Measurements from ENCODE around the gene SSC4D.

- no peak for TF ChIP-seq CTCF (IDR thresholded peaks at IDR 0.05; ENCODE audit: poor library complexity, severe bottlenecking)
- TF ChIP-seq EZH2 (IDR thresholded peaks at IDR 0.05; ENCODE audit: borderline replicate concordance, insufficient read depth, low read length, poor library complexity, severe bottlenecking): no peak
- no peak for TF ChIP-seq EP300 (conservative IDR thresholded peaks at IDR 0.05; ENCODE audit: poor library complexity, severe bottlenecking)
- no peak for TF ChIP-seq POLR2AphosphoS5 (IDR thresholded peaks at IDR 0.05)
Measured at GRCh38 chr7:76359978-76360638, 49.4 kb downstream of the SSC4D start.
